ENCODE measurements around the gene ALK. TPM values are rescaled to one million over a fixed set of nuclear protein-coding genes. Genes with fewer than 3 reads are reported as not detected.

ALK gene
- total and polyA plus RNA-seq, 7 experiments from 2014 or later, result 0.13 TPM; not detected in 6

GRCh38 chr2:29228947-29229346, 692.4 kb downstream of the ALK start:
- no peaks in the 10 kb centered on the region for H3K27me3 ChIP-seq (ENCODE audit: control insufficient read depth in 2 of 2, insufficient read depth in 2 of 2, low read length in 2 of 2)
- POLR2A ChIA-PET, result no interaction called here
- DNase-seq, result no peak
- H3K36me3 ChIP-seq (ENCODE audit: control insufficient read depth in 2 of 3, insufficient read depth in 3 of 3, low read length in 3 of 3), result no peaks in the 10 kb centered on the region
- H3K27ac ChIP-seq (ENCODE audit: low read depth, low read length), result no peak overlapping the region
- no peak overlapping the region for H3K4me3 ChIP-seq (ENCODE audit: low read length)
- intact Hi-C loops (cut with micrococcal nuclease), result no loop called here
- Mint-ChIP-seq H3K4me1 (no peaks in the 10 kb centered on the region), H3K27ac (no peak overlapping the region), H3K4me3 (no peak overlapping the region), H3K36me3 (no peaks in the 10 kb centered on the region), H3K9me3 (no peaks in the 10 kb centered on the region), H3K27me3 (peaks cover 3 to 25% (median 5%) of the 10 kb centered on the region in 5 donors)
- H3K9me3 ChIP-seq (ENCODE audit: control insufficient read depth in 2 of 3, low read length in 3 of 3), result no peaks in the 10 kb centered on the region
- CTCF ChIA-PET, result no interaction called here
- no peak for ATAC-seq
- no peaks in the 10 kb centered on the region for H3K4me1 ChIP-seq (ENCODE audit: control insufficient read depth in 2 of 2, insufficient read depth in 2 of 2, low read length in 2 of 2)

GRCh38 chr2:29227935-29228675, 693.3 kb downstream of the ALK start:
- H3K9me3 ChIP-seq (ENCODE audit: control insufficient read depth in 2 of 3, low read length in 3 of 3), result no peaks in the 10 kb centered on the region
- H3K36me3 ChIP-seq (ENCODE audit: control insufficient read depth in 2 of 3, insufficient read depth in 3 of 3, low read length in 3 of 3), result no peaks in the 10 kb centered on the region
- Mint-ChIP-seq H3K9me3 (no peaks in the 10 kb centered on the region), H3K27me3 (peaks cover 0 to 25% (median 5%) of the 10 kb centered on the region in 5 donors), H3K27ac (no peak overlapping the region), H3K4me3 (no peak overlapping the region), H3K4me1 (no peaks in the 10 kb centered on the region), H3K36me3 (no peaks in the 10 kb centered on the region)
- intact Hi-C loops (cut with micrococcal nuclease), result no loop called here
- no peak overlapping the region for H3K4me3 ChIP-seq (ENCODE audit: low read length)
- no peaks in the 10 kb centered on the region for H3K4me1 ChIP-seq (ENCODE audit: control insufficient read depth in 2 of 2, insufficient read depth in 2 of 2, low read length in 2 of 2)
- H3K27ac ChIP-seq (ENCODE audit: low read depth, low read length), result no peak overlapping the region
- ChIA-PET POLR2A (no interaction called here), CTCF (no interaction called here)
- ATAC-seq, result peak; percentile 7
- no peaks in the 10 kb centered on the region for H3K27me3 ChIP-seq (ENCODE audit: control insufficient read depth in 2 of 2, insufficient read depth in 2 of 2, low read length in 2 of 2)
- DNase-seq, result no peak

GRCh38 chr2:29226808-29227207, 694.6 kb downstream of the ALK start:
- Mint-ChIP-seq H3K4me1 (peaks cover 0 to under 1% (median 0%) of the 10 kb centered on the region in 7 donors), H3K27me3 (peaks cover 0 to 25% (median 5%) of the 10 kb centered on the region in 5 donors), H3K9me3 (peaks cover 0 to 1% (median 0%) of the 10 kb centered on the region in 11 donors), H3K36me3 (no peaks in the 10 kb centered on the region), H3K4me3 (no peak overlapping the region), H3K27ac (no peak overlapping the region)
- Histone ChIP-seq H3K4me3 (ENCODE audit: low read length) (no peak overlapping the region), H3K36me3 (ENCODE audit: control insufficient read depth in 2 of 3, insufficient read depth in 3 of 3, low read length in 3 of 3) (no peaks in the 10 kb centered on the region), H3K4me1 (ENCODE audit: control insufficient read depth in 2 of 2, insufficient read depth in 2 of 2, low read length in 2 of 2) (no peaks in the 10 kb centered on the region), H3K27me3 (ENCODE audit: control insufficient read depth in 2 of 2, insufficient read depth in 2 of 2, low read length in 2 of 2) (no peaks in the 10 kb centered on the region), H3K9me3 (ENCODE audit: control insufficient read depth in 2 of 3, low read length in 3 of 3) (no peaks in the 10 kb centered on the region), H3K27ac (ENCODE audit: low read depth, low read length) (no peak overlapping the region)
- CTCF ChIA-PET, result no interaction called here
- DNase-seq (no peak), ATAC-seq (no peak)
- intact Hi-C loops (cut with micrococcal nuclease), result no loop called here
- POLR2A ChIA-PET, result no interaction called here

- H3K4me1 ChIP-seq (ENCODE audit: control insufficient read depth in 2 of 2, insufficient read depth in 2 of 2, low read length in 2 of 2), result no peaks in the 10 kb centered on the region
- Mint-ChIP-seq H3K27me3 (peaks cover 0 to 25% (median 5%) of the 10 kb centered on the region in 5 donors), H3K36me3 (no peaks in the 10 kb centered on the region), H3K9me3 (peaks cover 0 to 1% (median 0%) of the 10 kb centered on the region in 11 donors), H3K4me3 (no peak overlapping the region), H3K4me1 (peaks cover 0 to 2% (median 0%) of the 10 kb centered on the region in 7 donors), H3K27ac (no peak overlapping the region)
- H3K27me3 ChIP-seq (ENCODE audit: control insufficient read depth in 2 of 2, insufficient read depth in 2 of 2, low read length in 2 of 2), result no peaks in the 10 kb centered on the region
- DNase-seq, result no peak
- H3K4me3 ChIP-seq (ENCODE audit: low read length), result no peak overlapping the region
- POLR2A ChIA-PET, result no interaction called here
- intact Hi-C loops (cut with micrococcal nuclease), result no loop called here
- H3K27ac ChIP-seq (ENCODE audit: low read depth, low read length), result no peak overlapping the region
- no peak for ATAC-seq
- no peaks in the 10 kb centered on the region for H3K9me3 ChIP-seq (ENCODE audit: control insufficient read depth in 2 of 3, low read length in 3 of 3)
- CTCF ChIA-PET, result no interaction called here
- no peaks in the 10 kb centered on the region for H3K36me3 ChIP-seq (ENCODE audit: control insufficient read depth in 2 of 3, insufficient read depth in 3 of 3, low read length in 3 of 3)
These were observed 695.0 kb downstream of the ALK start for GRCh38 chr2:29226375-29226774.

- peaks cover 0 to 25% (median 5%) of the 10 kb centered on the region in 5 donors for H3K27me3 Mint-ChIP-seq
- DNase-seq (no peak), ATAC-seq (no peak)
- peaks cover 0 to 1% (median 0%) of the 10 kb centered on the region in 11 donors for H3K9me3 Mint-ChIP-seq
- no peaks in the 10 kb centered on the region for H3K4me1 ChIP-seq (ENCODE audit: control insufficient read depth in 2 of 2, insufficient read depth in 2 of 2, low read length in 2 of 2)
- H3K27ac Mint-ChIP-seq, result peak overlapping the region in 1 of 9 donors; percentile 7
- CTCF ChIA-PET, result no interaction called here
- no peaks in the 10 kb centered on the region for H3K9me3 ChIP-seq (ENCODE audit: control insufficient read depth in 2 of 3, low read length in 3 of 3)
- POLR2A ChIA-PET, result no interaction called here
- no peak overlapping the region for H3K27ac ChIP-seq (ENCODE audit: low read depth, low read length)
- H3K36me3 ChIP-seq (ENCODE audit: control insufficient read depth in 2 of 3, insufficient read depth in 3 of 3, low read length in 3 of 3), result no peaks in the 10 kb centered on the region
- H3K4me1 Mint-ChIP-seq, result peaks cover 0 to 2% (median 0%) of the 10 kb centered on the region in 7 donors
- H3K4me3 Mint-ChIP-seq, result no peak overlapping the region
- no peaks in the 10 kb centered on the region for H3K36me3 Mint-ChIP-seq
- H3K27me3 ChIP-seq (ENCODE audit: control insufficient read depth in 2 of 2, insufficient read depth in 2 of 2, low read length in 2 of 2), result no peaks in the 10 kb centered on the region
- H3K4me3 ChIP-seq (ENCODE audit: low read length), result no peak overlapping the region
- intact Hi-C loops (cut with micrococcal nuclease), result no loop called here
These were observed 695.6 kb downstream of the ALK start for GRCh38 chr2:29225814-29226213.

GRCh38 chr2:29224693-29225551, 696.5 kb downstream of the ALK start:
- H3K4me3 Mint-ChIP-seq, result no peak overlapping the region
- CTCF ChIA-PET, result no interaction called here
- ATAC-seq (no peak), DNase-seq (no peak)
- H3K36me3 Mint-ChIP-seq, result peaks cover 0 to 7% (median 0%) of the 10 kb centered on the region in 5 donors
- Histone ChIP-seq H3K27me3 (ENCODE audit: control insufficient read depth in 2 of 2, insufficient read depth in 2 of 2, low read length in 2 of 2) (no peaks in the 10 kb centered on the region), H3K27ac (ENCODE audit: low read depth, low read length) (no peak overlapping the region), H3K4me1 (ENCODE audit: control insufficient read depth in 2 of 2, insufficient read depth in 2 of 2, low read length in 2 of 2) (no peaks in the 10 kb centered on the region), H3K4me3 (ENCODE audit: low read length) (no peak overlapping the region), H3K36me3 (ENCODE audit: control insufficient read depth in 2 of 3, insufficient read depth in 3 of 3, low read length in 3 of 3) (no peaks in the 10 kb centered on the region), H3K9me3 (ENCODE audit: control insufficient read depth in 2 of 3, low read length in 3 of 3) (no peaks in the 10 kb centered on the region)
- H3K27ac Mint-ChIP-seq, result no peak overlapping the region
- POLR2A ChIA-PET, result interaction anchor here (0.8 kb wide), 1 partner anchor 15 kb away, joined by 3 read pairs; no protein-coding TSS in a partner anchor
- peaks cover 0 to 2% (median 0%) of the 10 kb centered on the region in 7 donors for H3K4me1 Mint-ChIP-seq
- peaks cover 0 to 25% (median 5%) of the 10 kb centered on the region in 5 donors for H3K27me3 Mint-ChIP-seq
- intact Hi-C loops (cut with micrococcal nuclease), result no loop called here
- H3K9me3 Mint-ChIP-seq, result peaks cover 0 to 1% (median 0%) of the 10 kb centered on the region in 11 donors

Measured in naive thymus-derived CD4-positive, alpha-beta T cell (primary cell).